EH (cell line): ENCODE measurements around the gene CPSF4.
"Not testable (repeated sequence)": the region's sequence is repeated elsewhere in the genome, so short reads cannot be mapped to it uniquely, and the experiment has no call there.

Experiments used
- DNase-seq: peaks from one replicate; pipeline ENCODE4 v3.0.0-alpha.2; 2015; ENCODE audit warnings: low read depth

Gene CPSF4

DNA sequence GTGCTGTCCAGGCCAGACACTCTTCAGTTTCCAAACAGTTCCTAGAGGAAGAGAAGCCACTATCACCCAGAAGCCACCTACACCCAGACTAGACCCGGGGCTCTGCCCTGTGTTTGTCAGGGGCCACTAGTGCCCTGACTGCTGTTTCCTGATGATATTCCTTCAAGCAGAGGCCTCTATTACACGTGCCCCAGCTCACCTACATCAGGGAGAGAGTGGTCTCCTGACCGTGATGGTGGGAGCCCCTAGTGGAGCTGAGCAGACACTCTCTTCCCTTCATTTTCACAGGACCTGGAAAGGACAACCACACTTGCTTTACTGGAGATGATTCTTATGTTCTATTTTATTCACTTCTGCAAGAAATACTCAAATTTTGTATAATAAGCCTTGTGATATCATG is 52.1 kb downstream of the CPSF4 start:
- DNase-seq: no peak

DNA sequence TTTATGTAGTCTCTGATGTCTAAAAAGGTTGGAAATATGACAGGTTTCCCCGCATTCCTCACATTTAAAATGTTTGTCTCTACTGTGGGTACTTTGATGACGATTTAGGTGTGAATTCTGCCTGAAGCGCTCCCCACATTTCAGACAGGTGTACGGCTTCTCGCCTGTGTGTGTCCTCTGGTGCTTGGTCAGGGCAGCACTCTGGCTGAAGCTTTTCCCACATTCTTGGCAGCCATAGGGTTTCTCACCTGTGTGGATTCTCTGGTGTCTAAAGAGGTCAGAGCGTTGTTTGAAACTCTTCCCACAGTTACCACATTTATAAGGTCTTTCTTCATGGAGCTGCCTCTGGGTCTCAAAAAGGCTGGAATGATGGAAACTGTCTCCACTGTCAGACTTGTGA is 55.1 kb downstream of the CPSF4 start:
- DNase-seq: no peak

DNA sequence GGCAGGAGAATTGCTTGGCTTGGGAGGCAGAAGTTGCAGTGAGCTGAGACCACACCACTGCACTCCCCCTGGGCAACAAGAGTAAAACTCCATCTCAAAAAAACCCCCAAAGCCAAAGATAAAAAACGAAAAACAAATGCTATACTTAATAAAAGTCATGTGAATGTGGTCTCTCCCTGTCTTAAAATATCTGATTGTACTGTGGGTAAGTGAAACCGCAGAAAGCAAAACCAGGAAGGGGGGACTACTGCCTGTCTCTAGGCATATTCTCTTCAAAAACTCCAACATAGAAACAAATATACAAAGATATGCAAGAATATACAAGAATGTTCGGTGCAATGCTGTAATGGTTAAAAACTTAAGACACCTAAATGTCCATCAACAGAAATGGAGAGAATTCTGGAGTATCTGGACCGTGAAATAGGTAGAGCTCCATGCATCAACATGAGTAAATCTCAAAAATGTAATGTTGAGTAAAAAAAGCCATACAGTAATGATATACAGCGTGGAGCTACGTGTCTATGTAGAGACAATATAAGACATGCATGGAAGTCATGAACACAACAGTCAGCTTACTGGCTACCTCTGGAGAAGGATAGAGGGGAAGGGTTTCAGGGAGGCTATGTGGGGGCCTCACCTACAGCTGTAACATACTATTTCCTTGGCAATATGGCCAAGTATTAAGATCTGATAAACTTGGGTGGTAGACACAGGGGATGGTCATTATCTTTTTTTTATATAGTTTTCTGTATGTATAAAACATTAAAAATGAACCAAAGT is 59.2 kb downstream of the CPSF4 start:
- no peak for DNase-seq

DNA sequence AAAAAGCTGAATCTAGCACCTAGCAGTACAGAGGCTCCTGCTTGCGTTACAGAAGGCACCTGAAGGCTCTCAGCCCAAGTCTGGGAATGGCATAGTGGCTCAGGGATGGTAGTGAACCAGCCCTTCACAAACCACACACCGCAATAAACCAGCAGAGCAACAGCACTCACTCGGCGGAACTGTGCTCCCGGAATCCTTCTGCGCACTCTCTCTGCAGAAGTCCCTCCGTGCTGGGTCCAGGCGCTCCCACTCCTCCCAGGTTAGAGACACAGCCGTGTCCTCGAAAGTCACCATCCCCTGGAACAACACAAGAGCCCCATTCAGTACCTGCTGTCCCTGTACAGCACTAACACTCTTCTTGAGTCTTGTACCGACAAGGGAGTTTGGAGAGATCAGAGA is 59.8 kb downstream of the CPSF4 start:
- DNase-seq: no peak

DNA sequence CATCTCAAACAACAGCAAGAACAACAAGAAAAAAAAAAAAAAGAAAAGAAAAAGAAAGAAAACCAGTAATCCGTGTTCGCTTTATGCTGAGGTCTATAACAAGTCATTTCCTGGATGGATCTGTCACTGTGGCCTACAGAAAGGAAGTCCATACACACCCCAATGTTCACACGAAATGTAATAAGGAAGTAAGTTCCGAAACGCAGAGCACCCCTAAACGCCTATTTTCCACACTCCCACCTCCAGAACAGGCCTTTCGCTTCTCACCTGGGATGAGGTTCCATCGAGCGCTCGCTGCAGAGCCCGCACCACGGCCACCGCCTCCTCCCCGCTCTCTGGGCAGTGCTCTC is 60.6 kb downstream of the CPSF4 start:
- DNase-seq: peak; percentile 24

DNA sequence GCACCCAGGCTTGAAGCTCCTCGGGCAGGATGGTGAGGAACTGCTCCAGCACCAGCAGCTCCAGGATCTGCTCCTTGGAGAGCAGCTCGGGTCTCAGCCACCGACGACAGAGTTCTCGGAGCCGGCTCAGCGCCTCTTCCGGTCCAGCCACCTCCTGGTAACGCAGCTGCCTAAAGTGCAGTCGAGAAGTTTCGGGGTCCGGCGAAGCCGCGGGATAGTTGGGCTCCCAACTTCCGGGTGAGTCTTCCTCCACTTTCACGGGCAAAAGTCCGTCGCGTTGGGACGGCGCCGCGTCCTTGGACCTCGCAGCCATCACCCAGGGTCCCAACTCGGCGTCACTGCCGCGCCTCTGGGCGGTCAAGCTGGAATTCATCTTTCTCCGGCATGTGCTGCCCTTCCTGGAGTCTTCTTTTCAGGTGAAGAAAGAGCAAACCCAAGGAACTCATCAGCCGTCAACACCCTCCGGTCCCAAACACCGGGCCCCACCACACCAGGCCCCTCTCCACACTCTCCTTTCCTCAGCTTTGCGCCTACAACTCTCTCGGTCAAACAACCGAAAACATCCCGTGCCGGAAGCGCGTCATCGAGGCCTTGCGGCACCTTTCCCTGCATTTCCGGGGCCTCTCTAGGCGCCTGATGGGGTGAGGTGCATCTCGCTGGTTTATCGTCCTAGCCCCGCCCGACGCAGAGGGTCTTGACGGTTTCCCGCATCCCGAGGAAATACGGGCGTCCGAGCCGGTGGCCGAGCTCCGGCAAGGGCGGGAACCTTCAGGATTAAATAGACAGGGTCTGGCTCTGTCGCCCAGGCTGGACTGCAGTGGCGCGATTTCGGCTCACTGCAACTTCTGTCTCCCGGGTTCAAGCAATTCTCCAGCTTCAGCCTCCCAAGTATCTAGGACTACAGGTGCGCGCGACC is 61.2 kb downstream of the CPSF4 start, which contains the start of gene ZNF394:
Gene ZNF394, minus strand, starts transcription at position 561 of the 916 bp plus-strand sequence. Its CDS starts 188 bp downstream, at position 373.
- peak; percentile 91 for DNase-seq

DNA sequence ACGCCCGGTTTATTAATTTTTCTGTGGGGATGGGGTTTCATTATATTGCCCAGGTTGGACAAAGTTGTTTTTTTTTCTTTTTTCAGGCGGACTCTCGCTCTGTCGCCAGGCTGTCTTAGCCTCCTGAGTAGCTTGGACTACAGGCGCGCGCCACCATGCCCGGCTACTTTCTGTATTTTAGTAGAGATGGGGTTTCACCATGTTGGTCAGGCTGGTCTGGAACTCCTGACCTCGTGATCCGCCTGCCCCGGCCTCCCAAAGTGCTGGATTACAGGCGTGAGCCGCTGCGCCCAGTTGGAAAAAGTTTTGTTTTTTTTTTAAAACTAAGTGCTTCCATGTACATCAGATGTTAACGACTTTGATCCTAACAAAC is 61.9 kb downstream of the CPSF4 start:
- DNase-seq: no peak

DNA sequence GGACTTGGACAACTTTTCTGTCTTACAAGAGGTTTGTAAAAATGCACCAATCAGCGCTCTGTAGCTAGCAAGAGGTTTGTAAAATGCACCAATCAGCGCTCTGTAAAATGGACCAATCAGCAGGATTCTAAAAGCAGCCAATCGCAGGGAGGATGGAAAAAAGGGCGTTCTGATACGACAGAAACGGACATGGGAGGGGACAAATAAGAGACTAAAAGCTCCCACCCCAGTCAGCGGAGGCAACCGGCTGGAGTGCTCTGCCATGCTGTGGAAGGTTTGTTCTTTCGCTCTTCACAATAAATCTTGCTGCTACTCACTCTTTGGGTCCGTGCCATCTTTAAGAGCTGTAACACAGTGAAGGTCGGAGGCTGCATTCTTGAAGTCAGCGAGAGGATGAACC is 62.5 kb downstream of the CPSF4 start:
- not testable (repeated sequence) for DNase-seq

DNA sequence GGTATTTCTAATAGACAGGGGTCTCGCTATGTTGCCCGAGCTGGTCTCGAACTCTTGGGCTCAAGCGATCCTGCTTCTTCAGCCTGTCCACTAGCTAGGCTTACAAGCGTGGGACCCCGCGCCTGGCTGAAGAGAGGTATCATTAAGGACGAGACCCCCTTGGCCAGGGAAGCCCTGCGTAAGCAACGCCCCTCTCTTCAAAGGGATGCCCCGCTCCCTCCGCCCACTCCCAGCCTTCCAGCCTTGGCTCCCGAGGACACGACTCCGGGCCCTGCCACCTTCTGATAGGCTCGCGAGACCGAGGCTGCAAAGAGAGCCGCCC is 65.5 kb downstream of the CPSF4 start:
- DNase-seq: no peak

DNA sequence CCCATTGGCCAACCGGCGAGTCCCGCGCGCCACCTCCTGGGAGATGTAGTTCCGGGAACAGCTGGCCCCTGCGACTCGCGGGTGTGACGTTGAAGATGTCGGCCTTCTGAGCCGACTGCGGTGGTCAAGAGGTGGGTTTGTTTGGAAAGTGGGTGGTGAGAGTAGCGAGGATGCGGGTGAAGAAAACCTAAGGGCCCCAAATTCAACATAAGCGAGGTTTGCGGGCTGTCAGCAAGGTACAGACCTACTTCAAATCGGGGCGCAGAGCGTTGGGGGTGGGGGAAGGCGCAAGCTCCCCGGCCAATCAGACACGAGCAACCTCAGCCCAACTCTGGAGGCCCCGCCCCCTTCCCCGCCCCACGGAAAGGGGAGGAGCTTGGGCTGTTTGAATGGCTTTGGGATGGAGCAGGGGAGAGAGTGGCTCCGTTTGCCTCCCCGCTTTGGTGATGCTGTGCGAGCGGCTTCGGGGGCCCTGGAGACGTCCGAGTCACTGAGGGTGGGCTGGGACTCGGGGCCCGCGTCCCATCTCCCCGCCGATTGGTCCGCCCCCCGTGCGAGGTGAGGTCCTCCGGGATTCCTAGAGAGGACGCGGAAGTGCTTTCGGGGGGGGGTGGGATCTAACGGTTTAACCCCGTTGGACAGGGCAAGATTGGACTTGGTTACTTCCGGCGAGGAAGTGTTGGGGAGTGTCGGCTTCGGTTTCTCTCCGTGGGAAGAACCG is 66.0 kb downstream of the CPSF4 start, which contains the start of gene ZKSCAN5:
Gene ZKSCAN5, plus strand, starts transcription at position 60 of the 721 bp plus-strand sequence. CDS start 1,383 bp downstream, outside the sequence.
- peak; percentile 97 for DNase-seq

DNA sequence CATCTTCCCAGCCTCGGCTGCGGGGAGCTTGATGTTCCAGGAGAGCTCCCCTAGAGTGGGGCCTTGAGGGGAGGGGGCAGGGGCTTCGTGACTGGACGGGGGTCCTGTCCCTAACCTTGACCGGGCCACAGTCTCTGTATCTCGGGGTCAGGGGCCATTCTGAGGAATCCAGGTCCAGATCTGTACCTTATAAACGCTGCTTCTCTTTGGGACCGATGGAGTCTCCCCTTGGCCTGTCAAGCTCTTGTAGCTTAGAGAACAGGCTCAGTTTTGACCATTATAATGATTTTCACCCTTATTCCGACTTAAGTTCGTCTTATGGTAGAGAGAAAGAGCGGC is 66.5 kb downstream of the CPSF4 start:
- DNase-seq: no peak
